Esophagus (tissue), 2 donors: Measurements from ENCODE around the gene KCTD10. TPM values are rescaled to one million over a fixed set of nuclear protein-coding genes. Genes with fewer than 3 reads are reported as not detected.

Experiments
- H3K27ac ChIP-seq, 2 donors: one replicate each; pipeline ENCODE4 v1.5.1; 2013; ENCODE audit warnings: low read depth in 2 of 2, mild to moderate bottlenecking in 2 of 2, inconsistent platforms in 1 of 2, low read length in 1 of 2, moderate library complexity in 1 of 2
- H3K27me3 ChIP-seq, 2 donors: one replicate each; pipeline ENCODE4 v1.6.1; 2013; ENCODE audit warnings: low read length in 2 of 2, control low read depth in 1 of 2, mild to moderate bottlenecking in 1 of 2; ENCODE audit not compliant: insufficient read depth in 2 of 2, control insufficient read depth in 1 of 2
- H3K36me3 ChIP-seq, 2 donors: one replicate each; pipeline ENCODE4 v1.6.1; 2013; ENCODE audit warnings: low read length in 1 of 2; ENCODE audit not compliant: control insufficient read depth in 2 of 2, insufficient read depth in 2 of 2
- H3K4me1 ChIP-seq, 2 donors: one replicate each; pipeline ENCODE4 v1.6.1; 2013; ENCODE audit warnings: low read length in 1 of 2; ENCODE audit not compliant: control insufficient read depth in 2 of 2, insufficient read depth in 2 of 2
- H3K4me3 ChIP-seq, 2 donors: one replicate each; pipeline ENCODE4 v1.5.1; 2013; ENCODE audit warnings: low read length in 2 of 2, mild to moderate bottlenecking in 2 of 2, low read depth in 1 of 2, moderate library complexity in 1 of 2
- H3K9me3 ChIP-seq, 2 donors: one replicate each; pipeline ENCODE4 v1.6.1; 2013; ENCODE audit warnings: mild to moderate bottlenecking in 2 of 2, low read depth in 1 of 2, low read length in 1 of 2, moderate library complexity in 1 of 2; ENCODE audit not compliant: control insufficient read depth in 2 of 2, insufficient read depth in 1 of 2
- WGBS, 2 donors: extraction: QIAGEN DNeasy Blood & Tissue Kit; methylation state at CpG; one replicate each; pipeline ENCODE4 v1.1.7; 2013; 5-methylcytosine and 5-hydroxymethylcytosine counted together
- polyA plus RNA-seq, 2 donors: library from polyadenylated mRNA; stranded (reverse); fragments of 200-250 nt; gene quantifications; one replicate each; pipeline ENCODE4 v1.2.3, GENCODE V29; 2013
- donor health status: healthy with polysubstance abuse.
- donor health status: Bipolar disorder and iron deficiency.

KCTD10 gene
- polyA plus RNA-seq, 2 donors = 15.4 to 28.2 TPM

- WGBS, 2 donors = 94% methylated on average over 14 of the region's 14 CpGs
- no peak overlapping the region for H3K4me3 ChIP-seq
- H3K4me1 ChIP-seq = no peaks in the 10 kb centered on the region
- H3K36me3 ChIP-seq = peaks cover 41 to 50% of the 10 kb centered on the region in 2 donors
- H3K9me3 ChIP-seq = no peaks in the 10 kb centered on the region
- no peaks in the 10 kb centered on the region for H3K27me3 ChIP-seq
- no peak overlapping the region for H3K27ac ChIP-seq
These were observed 12.2 kb upstream of the KCTD10 start for GRCh38 chr12:109489016-109489954.

- Histone ChIP-seq H3K36me3 (peaks cover 45 to 49% of the 10 kb centered on the region in 2 donors), H3K4me3 (no peak overlapping the region), H3K27ac (no peak overlapping the region), H3K27me3 (no peaks in the 10 kb centered on the region), H3K4me1 (no peaks in the 10 kb centered on the region), H3K9me3 (no peaks in the 10 kb centered on the region)
- 88 to 91% methylated on average over 7 of the region's 7 CpGs for WGBS, 2 donors
These were observed 11.1 kb upstream of the KCTD10 start for GRCh38 chr12:109488051-109488665.

GRCh38 chr12:109487181-109488050 lies 10.3 kb upstream of the KCTD10 start:
- H3K27me3 ChIP-seq = no peaks in the 10 kb centered on the region
- no peaks in the 10 kb centered on the region for H3K9me3 ChIP-seq
- H3K36me3 ChIP-seq = peaks cover 44 to 48% of the 10 kb centered on the region in 2 donors
- no peak overlapping the region for H3K4me3 ChIP-seq
- 94 to 95% methylated on average over 9 of the region's 9 CpGs for WGBS, 2 donors
- no peak overlapping the region for H3K27ac ChIP-seq
- no peaks in the 10 kb centered on the region for H3K4me1 ChIP-seq

GRCh38 chr12:109485201-109485600 lies 8.1 kb upstream of the KCTD10 start:
- no peak overlapping the region for H3K27ac ChIP-seq
- H3K4me3 ChIP-seq = no peak overlapping the region
- 87 to 91% methylated on average over 4 of the region's 4 CpGs for WGBS, 2 donors
- no peaks in the 10 kb centered on the region for H3K9me3 ChIP-seq
- no peaks in the 10 kb centered on the region for H3K27me3 ChIP-seq
- no peaks in the 10 kb centered on the region for H3K4me1 ChIP-seq
- H3K36me3 ChIP-seq = peaks cover 34 to 48% of the 10 kb centered on the region in 2 donors

GRCh38 chr12:109483346-109483745 lies 6.2 kb upstream of the KCTD10 start:
- WGBS, 2 donors = 94% methylated on average over 11 of the region's 11 CpGs
- no peaks in the 10 kb centered on the region for H3K27me3 ChIP-seq

GRCh38 chr12:109482894-109483293 lies 5.8 kb upstream of the KCTD10 start:
- Histone ChIP-seq H3K4me3 (no peak overlapping the region), H3K4me1 (peaks cover 0 to 2% of the 10 kb centered on the region in 2 donors), H3K9me3 (no peaks in the 10 kb centered on the region), H3K36me3 (peaks cover 23 to 29% of the 10 kb centered on the region in 2 donors), H3K27ac (no peak overlapping the region), H3K27me3 (no peaks in the 10 kb centered on the region)
- WGBS, 2 donors = 71 to 75% methylated on average over 2 of the region's 2 CpGs

More at GRCh38 chr12:109483346-109483745, 6.2 kb upstream of the KCTD10 start:
- Histone ChIP-seq H3K4me1 (peaks cover 0 to 2% of the 10 kb centered on the region in 2 donors), H3K27ac (no peak overlapping the region), H3K9me3 (no peaks in the 10 kb centered on the region), H3K4me3 (no peak overlapping the region), H3K36me3 (peaks cover 23 to 33% of the 10 kb centered on the region in 2 donors)

- 84 to 85% methylated on average over 2 of the region's 2 CpGs for WGBS, 2 donors
- Histone ChIP-seq H3K27ac (no peak overlapping the region), H3K27me3 (no peaks in the 10 kb centered on the region), H3K9me3 (no peaks in the 10 kb centered on the region), H3K36me3 (peaks cover 23 to 25% of the 10 kb centered on the region in 2 donors), H3K4me1 (peaks cover 0 to 2% of the 10 kb centered on the region in 2 donors), H3K4me3 (no peak overlapping the region)
These were observed 5.4 kb upstream of the KCTD10 start for GRCh38 chr12:109482491-109482890.

- H3K4me3 ChIP-seq = no peak overlapping the region
- H3K9me3 ChIP-seq = no peaks in the 10 kb centered on the region
- H3K4me1 ChIP-seq = peaks cover 0 to 2% of the 10 kb centered on the region in 2 donors
- H3K36me3 ChIP-seq = peaks cover 16 to 19% of the 10 kb centered on the region in 2 donors
- 88 to 91% methylated on average over 1 of the region's 1 CpG for WGBS, 2 donors
- no peaks in the 10 kb centered on the region for H3K27me3 ChIP-seq
- H3K27ac ChIP-seq = no peak overlapping the region
These were observed 4.8 kb upstream of the KCTD10 start for GRCh38 chr12:109481863-109482262.

- H3K4me1 ChIP-seq = peaks cover 2 to 3% of the 10 kb centered on the region in 2 donors
- H3K36me3 ChIP-seq = peaks cover 7% of the 10 kb centered on the region in 2 donors
- no peaks in the 10 kb centered on the region for H3K27me3 ChIP-seq
- H3K9me3 ChIP-seq = no peaks in the 10 kb centered on the region
- H3K4me3 ChIP-seq = no peak overlapping the region
- no peak overlapping the region for H3K27ac ChIP-seq
- 96% methylated on average over 4 of the region's 4 CpGs for WGBS, 2 donors
These were observed 3.3 kb upstream of the KCTD10 start for GRCh38 chr12:109480356-109480755.
